ENCODE data around the gene ADD1. TPM values are rescaled to one million over a fixed set of nuclear protein-coding genes. Genes with fewer than 3 reads are reported as not detected.
A peak's percentile ranks its signal among the peaks of the same experiment; 100 is the strongest.

The ADD1 gene
- total RNA-seq, 1 donor from 2014 or later: 155 TPM

DNA sequence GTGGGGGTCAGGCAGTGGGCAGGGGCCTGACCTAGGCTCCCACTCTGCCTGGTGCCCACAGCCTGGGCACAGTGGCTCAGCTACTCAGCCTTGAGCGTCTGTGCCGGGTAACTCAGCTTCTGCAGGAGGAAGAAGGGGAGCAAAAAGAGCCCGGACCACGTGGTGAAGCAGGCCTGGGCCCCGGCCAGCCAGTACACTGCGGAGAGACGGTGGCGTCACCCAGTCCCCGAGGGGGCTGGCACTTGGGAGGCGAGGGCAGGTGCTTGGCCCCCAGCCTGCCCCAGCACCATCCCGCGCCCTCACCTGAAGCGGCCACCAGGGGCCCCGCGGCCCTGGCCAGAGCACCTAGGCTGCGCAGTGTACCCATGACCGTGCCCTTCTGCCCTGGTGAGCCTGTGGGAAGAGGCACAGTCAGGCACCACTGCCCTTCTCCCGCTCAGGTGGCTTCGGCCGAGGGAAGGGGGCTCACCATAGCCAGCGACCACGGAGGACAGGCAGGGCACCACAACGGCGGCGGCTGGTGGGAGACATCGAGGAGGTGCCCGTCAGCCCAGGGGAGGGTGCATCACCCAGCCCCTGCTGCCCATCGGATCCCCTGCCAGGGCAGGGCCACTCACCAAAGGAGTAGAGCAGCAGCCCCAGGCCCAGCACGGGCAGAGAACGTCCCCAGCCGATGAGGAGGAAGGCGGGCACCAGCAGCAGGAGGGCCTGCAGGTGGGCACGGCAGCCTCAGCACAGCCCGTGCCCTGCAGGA, 87.3 kb downstream of the ADD1 start:
- Histone ChIP-seq H3K4me3 (ENCODE audit: low read length in 3 of 3) (no peak overlapping the region), H3K9me3 (ENCODE audit: control insufficient read depth in 3 of 3, low read length in 3 of 3) (no peaks in the 10 kb centered on the region), H3K27ac (ENCODE audit: low read depth, low read length) (no peak overlapping the region), H3K36me3 (ENCODE audit: control insufficient read depth in 3 of 3, insufficient read depth in 3 of 3, low read length in 3 of 3) (peaks cover 39 to 44% (median 42%) of the 10 kb centered on the region in 3 donors), H3K4me1 (ENCODE audit: control insufficient read depth in 3 of 3, insufficient read depth in 3 of 3, low read length in 3 of 3) (peaks cover 20 to 45% (median 43%) of the 10 kb centered on the region in 3 donors), H3K27me3 (ENCODE audit: control insufficient read depth in 3 of 3, insufficient read depth in 3 of 3, low read length in 3 of 3) (no peaks in the 10 kb centered on the region), H3K9ac (ENCODE audit: low read depth in 1 of 3, low read length in 3 of 3) (peak overlapping the region in 1 of 3 donors; percentile 16)

DNA sequence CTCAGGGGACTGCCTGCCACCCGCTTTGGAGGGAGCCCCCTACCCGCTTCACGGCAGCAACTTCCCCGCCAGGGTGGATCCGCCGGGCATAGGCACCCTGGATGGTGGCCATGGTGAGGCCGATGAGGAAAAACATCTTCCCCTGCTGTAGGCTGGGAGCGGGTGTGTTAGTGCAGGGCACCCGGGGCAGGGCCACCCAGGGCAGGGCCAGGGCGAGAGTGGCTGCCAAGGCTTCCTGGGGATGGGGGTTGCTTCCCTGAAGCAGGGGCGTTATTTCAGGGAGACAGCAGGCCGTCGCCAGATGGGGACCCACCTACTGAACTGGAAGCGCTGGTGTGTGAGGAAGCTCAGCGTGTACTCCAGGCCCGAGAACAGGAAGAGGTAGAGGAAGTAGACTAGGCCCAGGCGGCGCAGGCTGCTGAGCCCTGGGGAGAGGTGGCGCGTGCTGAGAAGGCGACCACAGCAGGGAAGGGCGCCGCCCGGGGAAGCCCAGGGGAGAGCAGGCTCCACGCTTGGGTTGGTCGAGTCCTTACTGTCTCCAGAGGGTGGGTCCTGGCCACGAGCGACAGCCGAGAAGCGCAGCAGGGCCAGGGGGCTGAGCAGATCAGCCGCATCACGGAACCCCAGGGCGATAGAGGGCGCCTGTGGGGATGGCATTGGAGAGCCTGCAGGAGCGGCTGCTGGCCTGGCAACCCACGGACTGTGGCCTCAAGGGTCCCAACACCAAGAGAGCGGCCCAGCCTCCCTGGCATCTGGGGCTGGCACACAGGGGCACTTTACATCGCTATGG, 88.1 kb downstream of the ADD1 start:
- Histone ChIP-seq H3K4me1 (ENCODE audit: control insufficient read depth in 3 of 3, insufficient read depth in 3 of 3, low read length in 3 of 3) (peaks cover 27 to 52% (median 50%) of the 10 kb centered on the region in 3 donors), H3K9ac (ENCODE audit: low read depth in 1 of 3, low read length in 3 of 3) (peak overlapping the region in 1 of 3 donors; percentile 33), H3K4me3 (ENCODE audit: low read length in 3 of 3) (peak overlapping the region in 1 of 3 donors; percentile 22), H3K27ac (ENCODE audit: low read depth, low read length) (no peak overlapping the region), H3K9me3 (ENCODE audit: control insufficient read depth in 3 of 3, low read length in 3 of 3) (no peaks in the 10 kb centered on the region), H3K36me3 (ENCODE audit: control insufficient read depth in 3 of 3, insufficient read depth in 3 of 3, low read length in 3 of 3) (peaks cover 31 to 36% (median 34%) of the 10 kb centered on the region in 3 donors), H3K27me3 (ENCODE audit: control insufficient read depth in 3 of 3, insufficient read depth in 3 of 3, low read length in 3 of 3) (no peaks in the 10 kb centered on the region)

DNA sequence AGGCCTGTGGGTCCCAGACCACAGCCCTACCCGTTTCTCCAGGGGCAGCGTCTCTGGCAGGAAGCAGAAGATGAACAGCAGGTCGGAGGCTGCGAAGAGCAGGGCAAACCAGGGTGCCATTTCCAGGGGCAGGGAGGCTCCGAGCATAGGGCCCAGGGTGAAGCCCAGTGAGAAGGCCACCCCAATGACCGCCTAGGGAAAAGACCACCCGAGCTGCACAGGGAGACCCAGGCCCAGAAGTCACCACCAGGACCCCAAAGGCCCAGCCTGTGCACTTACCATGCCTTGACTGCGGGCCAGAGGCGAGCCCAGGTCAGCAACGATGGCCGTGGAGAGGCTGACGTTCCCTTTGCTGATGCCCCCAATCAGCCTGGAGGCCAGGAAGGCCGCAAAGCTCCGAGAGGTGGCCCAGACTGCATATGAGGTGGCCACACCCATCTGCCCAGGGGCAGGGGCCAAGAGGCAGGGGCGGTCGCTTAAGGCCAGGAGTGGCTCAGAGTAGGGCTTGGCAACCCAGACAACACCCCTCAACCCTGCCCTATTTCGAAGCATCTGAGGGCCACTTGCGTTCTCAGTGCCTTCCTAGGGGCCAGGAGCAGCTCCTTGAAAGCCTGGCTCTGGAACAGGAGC, 88.8 kb downstream of the ADD1 start:
- Histone ChIP-seq H3K27me3 (ENCODE audit: control insufficient read depth in 3 of 3, insufficient read depth in 3 of 3, low read length in 3 of 3) (no peaks in the 10 kb centered on the region), H3K4me3 (ENCODE audit: low read length in 3 of 3) (no peak overlapping the region), H3K36me3 (ENCODE audit: control insufficient read depth in 3 of 3, insufficient read depth in 3 of 3, low read length in 3 of 3) (peaks cover 29 to 31% (median 30%) of the 10 kb centered on the region in 3 donors), H3K27ac (ENCODE audit: low read depth, low read length) (peak overlapping the region; percentile 2), H3K9ac (ENCODE audit: low read depth in 1 of 3, low read length in 3 of 3) (peak overlapping the region in 1 of 3 donors; percentile 33), H3K4me1 (ENCODE audit: control insufficient read depth in 3 of 3, insufficient read depth in 3 of 3, low read length in 3 of 3) (peaks cover 35 to 60% (median 58%) of the 10 kb centered on the region in 3 donors), H3K9me3 (ENCODE audit: control insufficient read depth in 3 of 3, low read length in 3 of 3) (no peaks in the 10 kb centered on the region)

DNA sequence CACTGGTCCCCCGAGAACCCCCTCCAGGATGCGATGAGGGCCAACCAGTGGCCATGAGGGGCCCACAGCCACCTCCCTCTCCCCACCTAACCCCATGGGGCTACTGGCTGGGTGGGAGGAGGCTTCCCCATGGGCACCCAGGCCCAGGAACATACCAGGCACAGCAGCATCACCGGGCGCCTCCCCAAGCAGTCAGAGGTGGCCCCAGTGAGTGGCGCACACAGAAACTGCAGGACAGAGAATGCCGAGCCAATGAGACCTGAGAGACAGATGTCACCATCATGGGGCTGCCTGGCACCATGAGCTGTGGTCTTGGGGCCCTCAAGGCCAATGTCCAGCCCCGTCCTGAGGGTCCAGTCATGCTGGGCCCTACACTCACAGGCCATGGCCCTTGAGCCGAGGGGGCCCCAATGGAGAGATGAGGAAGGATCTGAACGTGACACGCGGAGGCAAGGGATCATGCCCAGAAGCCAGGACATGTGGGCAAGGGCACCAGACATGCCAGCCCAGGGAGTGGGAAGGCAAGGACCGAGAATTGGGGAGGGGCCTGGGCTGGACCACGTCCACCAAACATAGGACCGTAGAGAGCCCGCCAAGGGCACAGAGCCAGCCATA, 89.4 kb downstream of the ADD1 start:
- Histone ChIP-seq H3K4me1 (ENCODE audit: control insufficient read depth in 3 of 3, insufficient read depth in 3 of 3, low read length in 3 of 3) (peaks cover 38 to 63% (median 61%) of the 10 kb centered on the region in 3 donors), H3K27ac (ENCODE audit: low read depth, low read length) (peak overlapping the region; percentile 47), H3K36me3 (ENCODE audit: control insufficient read depth in 3 of 3, insufficient read depth in 3 of 3, low read length in 3 of 3) (peaks cover 29 to 32% (median 31%) of the 10 kb centered on the region in 3 donors), H3K9me3 (ENCODE audit: control insufficient read depth in 3 of 3, low read length in 3 of 3) (no peaks in the 10 kb centered on the region), H3K27me3 (ENCODE audit: control insufficient read depth in 3 of 3, insufficient read depth in 3 of 3, low read length in 3 of 3) (no peaks in the 10 kb centered on the region), H3K4me3 (ENCODE audit: low read length in 3 of 3) (peak overlapping the region in 2 of 3 donors; percentile 41 to 64), H3K9ac (ENCODE audit: low read depth in 1 of 3, low read length in 3 of 3) (peak overlapping the region in 1 of 3 donors; percentile 33)

DNA sequence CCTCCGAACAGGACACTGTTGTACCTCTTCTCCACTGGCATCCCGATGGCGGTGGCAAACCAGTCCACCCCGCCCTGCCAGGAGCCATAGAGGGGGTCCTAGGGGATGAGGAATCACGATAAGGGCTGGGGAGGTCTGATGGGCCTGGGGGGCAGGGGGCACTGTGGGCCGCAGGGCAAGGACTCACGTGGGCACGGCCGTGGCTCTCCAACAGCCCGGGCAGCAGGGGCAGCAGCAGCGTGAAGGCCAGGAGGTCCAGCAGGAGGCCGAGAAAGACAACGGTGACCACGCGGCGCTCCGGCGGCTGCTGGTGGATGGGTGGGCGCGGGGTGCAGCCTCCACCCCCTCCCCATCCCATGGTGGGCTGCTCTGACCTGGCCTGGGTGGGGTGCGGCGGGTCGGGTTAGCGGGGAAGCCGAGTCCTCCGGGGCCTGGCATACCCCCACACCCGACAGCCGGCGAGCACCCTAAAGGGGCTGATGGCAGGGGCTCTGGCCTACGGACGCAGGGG, 90.0 kb downstream of the ADD1 start:
- peak overlapping the region; percentile 33 to 71 (median 71) for H3K9ac ChIP-seq (ENCODE audit: low read depth in 1 of 3, low read length in 3 of 3)
- H3K36me3 ChIP-seq (ENCODE audit: control insufficient read depth in 3 of 3, insufficient read depth in 3 of 3, low read length in 3 of 3): peaks cover 29 to 31% (median 30%) of the 10 kb centered on the region in 3 donors
- peak overlapping the region; percentile 56 to 71 (median 64) for H3K4me3 ChIP-seq (ENCODE audit: low read length in 3 of 3)
- H3K27me3 ChIP-seq (ENCODE audit: control insufficient read depth in 3 of 3, insufficient read depth in 3 of 3, low read length in 3 of 3): no peaks in the 10 kb centered on the region
- H3K9me3 ChIP-seq (ENCODE audit: control insufficient read depth in 3 of 3, low read length in 3 of 3): no peaks in the 10 kb centered on the region
- H3K27ac ChIP-seq (ENCODE audit: low read depth, low read length): peak overlapping the region; percentile 47
- H3K4me1 ChIP-seq (ENCODE audit: control insufficient read depth in 3 of 3, insufficient read depth in 3 of 3, low read length in 3 of 3): peaks cover 38 to 63% (median 61%) of the 10 kb centered on the region in 3 donors

DNA sequence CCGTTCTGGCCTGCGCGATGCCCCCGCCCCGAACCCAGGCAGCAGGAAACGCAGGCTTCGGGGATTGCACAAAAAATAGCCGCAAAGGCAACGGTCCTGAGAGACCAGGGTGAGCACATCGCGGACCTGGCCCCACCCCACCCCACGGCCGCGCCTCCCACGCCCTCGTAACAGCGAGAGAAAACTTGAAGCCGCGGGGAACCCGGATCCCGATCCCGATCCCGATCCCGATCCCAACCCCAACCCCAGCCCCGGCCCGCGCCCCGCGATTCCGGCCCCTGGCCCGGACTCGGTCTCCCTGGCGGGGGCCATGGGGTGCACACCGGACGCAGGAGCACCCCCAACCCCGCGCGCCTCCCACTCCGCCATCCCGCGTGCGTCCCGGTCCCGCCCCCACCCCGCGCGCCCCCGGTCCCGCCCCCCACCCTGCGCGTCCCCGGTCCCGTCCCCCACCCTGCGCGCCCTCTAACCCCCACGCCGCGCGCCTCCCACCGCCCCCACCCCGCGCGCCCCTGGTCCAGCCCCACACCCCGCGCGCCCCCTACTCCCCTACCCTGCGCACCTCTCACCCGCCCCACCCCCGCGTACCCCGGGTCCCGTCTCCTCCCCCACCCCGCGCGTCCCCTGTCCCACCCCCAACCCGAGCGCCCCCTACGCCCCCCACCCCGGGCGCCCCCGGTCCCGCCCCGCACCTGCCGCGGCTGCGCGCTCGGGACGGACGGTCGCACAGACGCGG, 90.6 kb downstream of the ADD1 start:
- Histone ChIP-seq H3K4me1 (ENCODE audit: control insufficient read depth in 3 of 3, insufficient read depth in 3 of 3, low read length in 3 of 3) (peaks cover 38 to 63% (median 61%) of the 10 kb centered on the region in 3 donors), H3K9me3 (ENCODE audit: control insufficient read depth in 3 of 3, low read length in 3 of 3) (no peaks in the 10 kb centered on the region), H3K36me3 (ENCODE audit: control insufficient read depth in 3 of 3, insufficient read depth in 3 of 3, low read length in 3 of 3) (peaks cover 30 to 33% (median 30%) of the 10 kb centered on the region in 3 donors), H3K4me3 (ENCODE audit: low read length in 3 of 3) (peak overlapping the region; percentile 86 to 95 (median 94)), H3K27me3 (ENCODE audit: control insufficient read depth in 3 of 3, insufficient read depth in 3 of 3, low read length in 3 of 3) (no peaks in the 10 kb centered on the region), H3K9ac (ENCODE audit: low read depth in 1 of 3, low read length in 3 of 3) (peak overlapping the region; percentile 33 to 95 (median 71)), H3K27ac (ENCODE audit: low read depth, low read length) (peak overlapping the region; percentile 47)

DNA sequence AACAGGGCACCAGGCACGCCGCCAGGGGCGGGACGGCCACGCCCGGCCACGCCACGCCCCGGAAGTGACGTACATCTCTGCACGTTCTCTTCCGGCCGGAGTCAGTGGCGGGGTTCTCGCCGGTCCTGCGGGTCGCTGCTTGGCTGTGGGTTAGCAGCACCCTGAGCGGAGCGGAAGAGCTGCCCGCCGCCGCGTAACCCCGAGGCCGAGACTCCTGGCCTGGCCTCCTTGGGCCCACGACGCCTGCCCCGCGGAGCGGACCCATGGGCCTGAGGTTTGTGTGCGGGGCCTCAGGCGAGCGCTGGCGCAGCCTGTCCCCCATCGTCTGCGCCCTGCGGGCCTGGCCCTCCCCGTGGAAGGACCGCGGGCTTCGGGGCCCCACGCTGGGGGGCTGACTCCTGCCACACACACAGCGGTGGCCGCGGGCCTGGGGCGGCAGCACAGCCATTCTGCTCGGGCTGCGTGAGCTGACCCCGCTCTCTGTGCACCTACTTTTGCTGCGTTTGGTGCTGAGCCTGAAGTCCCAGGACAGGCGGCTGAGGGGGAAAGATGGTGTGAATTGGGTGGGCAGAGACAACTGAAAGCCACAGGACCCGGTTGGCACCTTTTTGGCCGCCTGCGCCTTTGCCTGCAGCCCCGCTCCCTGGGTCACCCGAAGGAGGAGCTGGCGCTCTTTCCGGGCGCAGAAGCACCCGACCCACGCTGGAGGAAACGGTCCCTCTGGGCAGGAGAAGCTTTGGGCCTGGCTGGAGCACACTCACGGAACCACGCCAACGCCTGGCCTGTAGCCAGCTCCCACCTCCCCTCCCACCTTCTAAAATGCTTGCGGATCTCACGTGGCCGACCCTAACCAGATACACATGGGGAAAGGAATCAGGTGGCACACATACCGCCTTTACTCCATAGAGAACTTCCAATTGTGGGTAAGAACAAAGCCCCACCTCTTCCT, 91.4 kb downstream of the ADD1 start:
- H3K36me3 ChIP-seq (ENCODE audit: control insufficient read depth in 3 of 3, insufficient read depth in 3 of 3, low read length in 3 of 3): peaks cover 31 to 34% (median 32%) of the 10 kb centered on the region in 3 donors
- no peaks in the 10 kb centered on the region for H3K9me3 ChIP-seq (ENCODE audit: control insufficient read depth in 3 of 3, low read length in 3 of 3)
- H3K27me3 ChIP-seq (ENCODE audit: control insufficient read depth in 3 of 3, insufficient read depth in 3 of 3, low read length in 3 of 3): no peaks in the 10 kb centered on the region
- H3K9ac ChIP-seq (ENCODE audit: low read depth in 1 of 3, low read length in 3 of 3): peak overlapping the region; percentile 94 to 95 (median 95)
- H3K27ac ChIP-seq (ENCODE audit: low read depth, low read length): peak overlapping the region; percentile 84
- H3K4me3 ChIP-seq (ENCODE audit: low read length in 3 of 3): peak overlapping the region; percentile 86 to 95 (median 94)
- H3K4me1 ChIP-seq (ENCODE audit: control insufficient read depth in 3 of 3, insufficient read depth in 3 of 3, low read length in 3 of 3): peaks cover 38 to 61% (median 60%) of the 10 kb centered on the region in 3 donors
